Measurements from ENCODE around the gene HMCN2.

DNA sequence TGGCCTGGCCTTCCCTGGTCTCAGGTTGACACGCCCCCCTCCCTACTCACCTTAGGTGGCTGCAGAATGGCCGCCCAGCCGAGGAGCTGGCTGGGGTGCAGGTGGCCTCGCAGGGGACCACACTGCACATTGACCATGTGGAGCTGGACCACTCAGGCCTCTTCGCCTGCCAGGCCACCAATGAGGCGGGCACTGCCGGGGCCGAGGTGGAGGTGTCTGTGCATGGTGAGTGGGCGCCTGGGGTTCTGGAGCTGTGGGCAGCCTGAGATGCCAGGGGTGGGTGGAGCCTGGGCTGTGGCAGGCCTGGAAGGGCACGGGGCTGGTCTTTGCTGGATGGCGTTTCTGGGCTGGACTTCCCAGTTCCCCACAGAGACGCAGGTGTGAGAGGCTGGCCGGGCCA is 90.5 kb downstream of the HMCN2 start:
- TF ChIP-seq POLR2AphosphoS5 (IDR thresholded peaks at IDR 0.05; ENCODE audit: borderline replicate concordance, low read depth, low read length) (no peak), EZH2 (IDR thresholded peaks at IDR 0.05) (no peak)
